OCI-LY7 (cell line): ENCODE results near the gene GATA2. TPM values are rescaled to one million over a fixed set of nuclear protein-coding genes. Genes with fewer than 3 reads are reported as not detected.

Experiments
- BruUV-seq: library from RNA; stranded (reverse); fragments of 400-500 nt; replicated peaks from 2 replicates; lab custom pipeline; 2021; lab: Mats Ljungman, UMichigan
- CTCF ChIA-PET: fragments of 300-600 bp; sonication (Branson Sonifier 250); formaldehyde crosslinking; loops from one replicate; lab custom pipeline; 2022; ENCODE audit warnings: antibody characterized with exemption; ENCODE audit not compliant: unreplicated experiment; lab: Charles Lee
- POLR2A ChIA-PET: fragments of 300-600 bp; sonication (Branson Sonifier 250); formaldehyde crosslinking; loops from one replicate; lab custom pipeline; 2022; ENCODE audit warnings: antibody characterized with exemption; lab: Charles Lee
- DNase-seq: peaks from one replicate; pipeline ENCODE4 v3.0.0-alpha.2; 2015; ENCODE audit warnings: low spot score
- H2AFZ ChIP-seq: fragments of 200-600 bp; sonication (generic), shearing (Covaris generic); 2 replicates; pipeline ENCODE4 v1.6.1; 2014; ENCODE audit warnings: mild to moderate bottlenecking, antibody characterized with exemption, low read length, moderate library complexity
- H3K27ac ChIP-seq: fragments of 200-600 bp; sonication (generic); 2 replicates; pipeline ENCODE4 v1.5.1; 2014; ENCODE audit warnings: mixed run types, low read depth, mild to moderate bottlenecking, moderate library complexity, low read length, inconsistent platforms; ENCODE audit not compliant: poor library complexity, severe bottlenecking
- H3K36me3 ChIP-seq: fragments of 200-600 bp; sonication (generic); 2 replicates; pipeline ENCODE4 v1.6.1; 2014; ENCODE audit warnings: mild to moderate bottlenecking, antibody characterized with exemption, low read length, moderate library complexity, mixed read lengths; ENCODE audit not compliant: insufficient read depth
- H3K4me1 ChIP-seq: fragments of 200-600 bp; sonication (generic); 2 replicates; pipeline ENCODE4 v1.5.1; 2014; ENCODE audit warnings: mild to moderate bottlenecking, low read length; ENCODE audit not compliant: insufficient read depth, poor library complexity, severe bottlenecking
- H3K4me2 ChIP-seq: fragments of 200-600 bp; sonication (generic); 2 replicates; pipeline ENCODE4 v1.6.1; 2014; ENCODE audit warnings: mild to moderate bottlenecking, low read length
- H3K4me3 ChIP-seq: fragments of 200-600 bp; sonication (generic); 2 replicates; pipeline ENCODE4 v1.5.1; 2014; ENCODE audit warnings: mild to moderate bottlenecking, low read depth, low read length; ENCODE audit not compliant: poor library complexity, severe bottlenecking
- H3K79me2 ChIP-seq: fragments of 200-600 bp; sonication (generic); 2 replicates; pipeline ENCODE4 v1.6.1; 2016; ENCODE audit warnings: low read depth, mild to moderate bottlenecking, low read length, moderate library complexity, mixed read lengths; ENCODE audit not compliant: insufficient read depth
- H3K9me2 ChIP-seq: fragments of 200-600 bp; sonication (generic); 2 replicates; pipeline ENCODE4 v1.6.1; 2016; ENCODE audit warnings: mild to moderate bottlenecking, low read length, mixed read lengths; ENCODE audit not compliant: insufficient read depth
- H3K9me3 ChIP-seq: fragments of 200-600 bp; sonication (generic); 2 replicates; pipeline ENCODE4 v1.6.1; 2014; ENCODE audit warnings: mild to moderate bottlenecking, mixed run types, low read length, mixed read lengths
- H4K20me1 ChIP-seq: fragments of 200-600 bp; sonication (generic); 2 replicates; pipeline ENCODE4 v1.6.1; 2014; ENCODE audit warnings: mild to moderate bottlenecking, antibody characterized with exemption, low read length, moderate library complexity, mixed read lengths; ENCODE audit not compliant: insufficient read depth
- CTCF ChIP-seq: fragments of 200-600 bp; sonication (generic); conservative IDR thresholded peaks from 2 replicates; pipeline ENCODE4 v1.5.1; 2014; ENCODE audit warnings: mild to moderate bottlenecking, antibody characterized with exemption, low read length, moderate library complexity, mixed read lengths
- EZH2phosphoT487 ChIP-seq: fragments of 200-600 bp; sonication (generic); IDR thresholded peaks from 2 replicates; pipeline ENCODE4 v1.6.1; 2018; ENCODE audit warnings: low read depth, borderline replicate concordance, mild to moderate bottlenecking, mixed run types, antibody characterized with exemption, low read length, moderate library complexity, mixed read lengths
- intact Hi-C: fragments of 100-400 bp; cut with micrococcal nuclease; formaldehyde crosslinking; loops from one replicate; pipeline ENCODE4 v1.10.0; 2022; ENCODE audit not compliant: unreplicated experiment
- total RNA-seq, 2 experiments: library from RNA; depleted of rRNA in 1 of 2; stranded (reverse); fragments of >200 nt in 1 of 2; shearing (Covaris generic) in 1 of 2; gene quantifications; 2 replicates each; pipeline ENCODE4 v1.2.3, GENCODE V29; 2014 to 2022

GATA2 gene
- total RNA-seq, 2 experiments from 2014 or later, result not detected

- Histone ChIP-seq H3K79me2 (no peaks in the 10 kb centered on the region), H3K4me3 (no peak overlapping the region), H3K4me1 (no peaks in the 10 kb centered on the region), H3K9me2 (no peaks in the 10 kb centered on the region), H4K20me1 (no peaks in the 10 kb centered on the region), H2AFZ (no peak overlapping the region), H3K9me3 (no peaks in the 10 kb centered on the region), H3K27ac (no peak overlapping the region), H3K36me3 (no peaks in the 10 kb centered on the region), H3K4me2 (no peak overlapping the region)
- BruUV-seq, result no TSS peak
- intact Hi-C loops, result no loop called here
- TF ChIP-seq EZH2phosphoT487, result no peak
- no peak for TF ChIP-seq CTCF
- ChIA-PET POLR2A (no interaction called here), CTCF (no interaction called here)
- no peak for DNase-seq
Measured at GRCh38 chr3:128430301-128430700, 62.7 kb downstream of the GATA2 start.

GRCh38 chr3:128429751-128430150 lies 63.2 kb downstream of the GATA2 start:
- DNase-seq, result no peak
- CTCF ChIA-PET, result no interaction called here
- no peak overlapping the region for H3K27ac ChIP-seq
- H3K4me3 ChIP-seq, result no peak overlapping the region
- no peaks in the 10 kb centered on the region for H3K36me3 ChIP-seq
- TF ChIP-seq EZH2phosphoT487 (no peak), CTCF (no peak)
- no peaks in the 10 kb centered on the region for H4K20me1 ChIP-seq
- no peaks in the 10 kb centered on the region for H3K4me1 ChIP-seq
- POLR2A ChIA-PET, result no interaction called here
- H3K9me3 ChIP-seq, result no peaks in the 10 kb centered on the region
- intact Hi-C loops, result loop anchor here (5.0 kb wide), 1 partner anchor 178 kb away; no protein-coding TSS in a partner anchor
- H3K79me2 ChIP-seq, result no peaks in the 10 kb centered on the region
- H3K4me2 ChIP-seq, result no peak overlapping the region
- no peak overlapping the region for H2AFZ ChIP-seq
- BruUV-seq, result no TSS peak
- H3K9me2 ChIP-seq, result no peaks in the 10 kb centered on the region

Other genes starting within 250 kb of the GATA2 start
- not detected in 2 replicates for gene DNAJB8, start 26.3 kb downstream of the GATA2 start, total RNA-seq (2014; rRNA removed; shearing (Covaris generic))
- gene DNAJB8, start 26.3 kb downstream of the GATA2 start, total RNA-seq (2022), result not detected in 2 replicates
- gene RPN1, start 157.6 kb upstream of the GATA2 start, total RNA-seq (2014; rRNA removed; shearing (Covaris generic)), result 148 and 149 TPM in 2 replicates
- 115 and 123 TPM in 2 replicates for gene RPN1, start 157.6 kb upstream of the GATA2 start, total RNA-seq (2022)
- 24.5 and 30.1 TPM in 2 replicates for gene RAB7A, start 233.0 kb upstream of the GATA2 start, total RNA-seq (2014; rRNA removed; shearing (Covaris generic))
- 129 and 143 TPM in 2 replicates for gene RAB7A, start 233.0 kb upstream of the GATA2 start, total RNA-seq (2022)